Stomach (tissue), 9 donors: ENCODE data around the gene NR5A1. TPM values are rescaled to one million over a fixed set of nuclear protein-coding genes. Genes with fewer than 3 reads are reported as not detected.

Experiments used
- DNase-seq, 2 donors: peaks; one replicate each; pipeline versions ENCODE4 v3.0.0 to v3.0.0-alpha.2; 2013 to 2019
- H3K27ac ChIP-seq, 5 donors: fragments of 200-600 bp in 4 of 5; sonication (generic) in 4 of 5; one replicate each; pipeline ENCODE4 v1.5.1; 2013 to 2019; ENCODE audit warnings: mild to moderate bottlenecking in 1 of 5, moderate library complexity in 1 of 5
- H3K27me3 ChIP-seq, 3 donors: fragments of 200-600 bp; sonication (generic); one replicate each; pipeline ENCODE4 v1.5.1; 2017 to 2019; ENCODE audit warnings: mixed run types in 1 of 3
- H3K36me3 ChIP-seq, 4 donors: fragments of 200-600 bp; sonication (generic); 1 replicate in 3 of 4; 2 replicates in 1 of 4; pipeline ENCODE4 v1.5.1; 2016 to 2019
- H3K4me1 ChIP-seq, 4 donors: fragments of 200-600 bp; sonication (generic); one replicate each; pipeline ENCODE4 v1.5.1; 2016 to 2019
- H3K4me3 ChIP-seq, 4 donors: fragments of 200-600 bp; sonication (generic) in 3 of 4; one replicate each; pipeline ENCODE4 v1.5.1; 2016 to 2019; ENCODE audit warnings: mild to moderate bottlenecking in 1 of 4
- H3K9me3 ChIP-seq, 4 donors: fragments of 200-600 bp; sonication (generic); one replicate each; pipeline ENCODE4 v1.5.1; 2016 to 2019
- EP300 ChIP-seq: sonication (generic); formaldehyde crosslinking; IDR thresholded peaks from one replicate; pipeline ENCODE4 v1.6.1; 2017; ENCODE audit warnings: antibody characterized with exemption
- POLR2A ChIP-seq, 4 donors: fragments of 450-650 bp; IDR thresholded peaks; one replicate each; pipeline ENCODE4 v1.6.1; 2016; ENCODE audit warnings: antibody characterized with exemption in 4 of 4, control low read depth in 2 of 4, mild to moderate bottlenecking in 1 of 4, moderate library complexity in 1 of 4
- POLR2AphosphoS5 ChIP-seq, 3 donors: sonication (generic); formaldehyde crosslinking; IDR thresholded peaks; one replicate each; pipeline ENCODE4 v1.6.1; 2016; ENCODE audit warnings: antibody characterized with exemption in 3 of 3
- WGBS, 5 donors: extraction: QIAGEN DNeasy Blood & Tissue Kit in 3 of 5; methylation state at CpG; one replicate each; pipeline versions ENCODE4 v1.1.5 to v1.1.7; 2013 to 2018; 5-methylcytosine and 5-hydroxymethylcytosine counted together
- intact Hi-C: fragments of 100-400 bp; cut with DNase I; formaldehyde crosslinking; loops from one replicate; pipeline ENCODE4 v1.15.1; 2023; ENCODE audit warnings: low total_unique reads
- polyA plus RNA-seq, 3 donors: library from polyadenylated mRNA; stranded (reverse); fragments of 200-250 nt; gene quantifications; one replicate each; pipeline ENCODE4 v1.2.3, GENCODE V29; 2013
- total RNA-seq, 5 donors: library from RNA; depleted of rRNA; stranded (reverse); fragments of >200 nt; gene quantifications; one replicate each; pipeline versions ENCODE4 v1.1.0 to v1.2.3, GENCODE V29; 2014 to 2016
- TF ChIP-seq, protein P1 (sequence below), 7 experiments: fragments of 450-650 bp in 4 of 7; fragments of 200-600 bp in 3 of 7; sonication (generic) in 3 of 7; IDR thresholded peaks; one replicate each; pipeline ENCODE4 v1.5.1; 2016 to 2019; ENCODE audit warnings: antibody characterized with exemption in 7 of 7, control low read depth in 2 of 7, mild to moderate bottlenecking in 1 of 7
- donor health status: healthy with polysubstance abuse.
- donor health status: Bipolar disorder and iron deficiency.
- donor health status: healthy.

The NR5A1 gene
- total and polyA plus RNA-seq, 8 donors = 0.03 to 2.4 TPM; not detected in 6

DNA sequence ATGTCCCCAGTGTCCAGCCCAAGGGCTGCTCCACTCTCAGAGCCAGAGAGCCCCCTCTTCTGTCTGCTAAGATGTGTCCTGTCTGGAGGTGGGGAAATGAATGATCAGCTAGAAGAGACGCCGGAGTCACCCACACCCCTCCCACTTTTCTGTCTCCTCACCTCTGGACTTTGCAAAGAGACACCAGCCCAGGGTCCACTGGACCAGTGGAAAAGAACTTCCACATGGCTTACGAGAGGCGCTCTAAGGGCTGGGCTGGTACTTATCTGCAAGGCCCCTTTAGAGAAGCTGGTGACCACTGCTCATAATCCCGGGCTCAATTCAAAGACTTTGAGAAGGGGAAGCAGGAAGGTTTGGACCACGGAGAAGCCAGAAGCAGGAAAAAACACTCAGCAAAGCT is 9.2 kb downstream of the NR5A1 start:
- no peaks in the 10 kb centered on the region for H3K9me3 ChIP-seq
- no peak overlapping the region for H3K27ac ChIP-seq
- TF ChIP-seq POLR2AphosphoS5 (IDR thresholded peaks at IDR 0.05) (no peak), EP300 (no peak)
- H3K4me3 ChIP-seq = no peak overlapping the region
- intact Hi-C loops = no loop called here
- H3K4me1 ChIP-seq = peaks cover 0 to 4% (median 2%) of the 10 kb centered on the region in 4 donors
- DNase-seq = no peak
- H3K36me3 ChIP-seq = no peaks in the 10 kb centered on the region
- peaks cover 9 to 83% (median 31%) of the 10 kb centered on the region in 3 donors for H3K27me3 ChIP-seq
- WGBS, 5 donors = 68 to 73% (median 71%) methylated on average over 6 of the region's 6 CpGs

DNA sequence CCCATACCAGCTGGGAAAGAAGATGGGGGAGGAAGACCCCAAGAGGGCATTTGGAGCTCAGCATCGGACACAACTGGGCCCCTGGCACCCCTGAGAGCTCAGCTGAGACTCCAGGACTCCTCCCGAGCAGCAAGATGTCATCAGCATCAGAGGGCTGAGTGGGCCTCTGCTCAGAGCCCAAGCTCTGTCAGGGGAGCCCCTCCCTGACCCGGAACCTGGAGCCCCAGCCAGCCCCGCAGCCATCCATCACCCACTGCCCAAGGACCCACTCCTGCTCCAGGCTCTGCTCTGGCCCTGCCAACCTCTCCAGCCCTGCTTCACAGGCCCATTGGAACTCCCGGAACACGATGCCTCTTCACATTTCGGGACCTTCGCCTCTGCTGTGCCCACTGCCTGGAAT is 9.8 kb downstream of the NR5A1 start:
- Histone ChIP-seq H3K27ac (no peak overlapping the region), H3K4me3 (no peak overlapping the region), H3K36me3 (no peaks in the 10 kb centered on the region), H3K4me1 (no peaks in the 10 kb centered on the region), H3K27me3 (peaks cover 3 to 83% (median 25%) of the 10 kb centered on the region in 3 donors), H3K9me3 (no peaks in the 10 kb centered on the region)
- 87 to 92% (median 89%) methylated on average over 8 of the region's 8 CpGs for WGBS, 5 donors
- intact Hi-C loops = no loop called here
- TF ChIP-seq EP300 (no peak), POLR2A (IDR thresholded peaks at IDR 0.05) (no peak), POLR2AphosphoS5 (IDR thresholded peaks at IDR 0.05) (no peak)
- TF ChIP-seq, protein P1, sequence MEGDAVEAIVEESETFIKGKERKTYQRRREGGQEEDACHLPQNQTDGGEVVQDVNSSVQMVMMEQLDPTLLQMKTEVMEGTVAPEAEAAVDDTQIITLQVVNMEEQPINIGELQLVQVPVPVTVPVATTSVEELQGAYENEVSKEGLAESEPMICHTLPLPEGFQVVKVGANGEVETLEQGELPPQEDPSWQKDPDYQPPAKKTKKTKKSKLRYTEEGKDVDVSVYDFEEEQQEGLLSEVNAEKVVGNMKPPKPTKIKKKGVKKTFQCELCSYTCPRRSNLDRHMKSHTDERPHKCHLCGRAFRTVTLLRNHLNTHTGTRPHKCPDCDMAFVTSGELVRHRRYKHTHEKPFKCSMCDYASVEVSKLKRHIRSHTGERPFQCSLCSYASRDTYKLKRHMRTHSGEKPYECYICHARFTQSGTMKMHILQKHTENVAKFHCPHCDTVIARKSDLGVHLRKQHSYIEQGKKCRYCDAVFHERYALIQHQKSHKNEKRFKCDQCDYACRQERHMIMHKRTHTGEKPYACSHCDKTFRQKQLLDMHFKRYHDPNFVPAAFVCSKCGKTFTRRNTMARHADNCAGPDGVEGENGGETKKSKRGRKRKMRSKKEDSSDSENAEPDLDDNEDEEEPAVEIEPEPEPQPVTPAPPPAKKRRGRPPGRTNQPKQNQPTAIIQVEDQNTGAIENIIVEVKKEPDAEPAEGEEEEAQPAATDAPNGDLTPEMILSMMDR (IDR thresholded peaks at IDR 0.05) = no peak
- DNase-seq = no peak

DNA sequence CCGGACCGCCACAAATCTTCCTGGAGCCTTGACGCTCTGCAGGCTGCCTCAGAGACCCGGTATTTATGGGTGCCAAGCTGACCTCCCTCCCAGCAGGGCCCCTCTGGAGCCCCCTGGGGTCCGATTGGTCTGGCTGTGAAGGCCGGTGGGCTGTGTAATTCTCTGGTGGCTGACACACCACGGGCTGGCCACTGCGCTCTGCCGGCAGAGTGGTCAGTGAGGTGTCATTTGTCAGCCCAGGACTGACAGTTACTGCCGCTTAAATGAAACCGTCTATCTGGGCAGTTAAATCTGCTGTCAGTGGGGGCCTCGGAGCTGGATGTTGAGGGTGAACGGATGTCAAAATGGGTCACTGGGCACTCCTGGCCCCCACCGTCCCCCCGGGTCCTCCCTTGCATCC is 10.7 kb downstream of the NR5A1 start:
- TF ChIP-seq POLR2AphosphoS5 (IDR thresholded peaks at IDR 0.05) (no peak), POLR2A (IDR thresholded peaks at IDR 0.05) (no peak)
- TF ChIP-seq, protein P1 (IDR thresholded peaks at IDR 0.05) = no peak
- H3K4me1 ChIP-seq = no peaks in the 10 kb centered on the region
- H3K36me3 ChIP-seq = no peaks in the 10 kb centered on the region
- H3K27me3 ChIP-seq = peaks cover 0 to 83% (median 15%) of the 10 kb centered on the region in 3 donors
- WGBS, 5 donors = 60 to 75% (median 73%) methylated on average over 11 to 15 of the region's 15 CpGs
- no peak overlapping the region for H3K27ac ChIP-seq
- H3K9me3 ChIP-seq = no peaks in the 10 kb centered on the region
- no peak overlapping the region for H3K4me3 ChIP-seq
- DNase-seq = no peak
- intact Hi-C loops = no loop called here

DNA sequence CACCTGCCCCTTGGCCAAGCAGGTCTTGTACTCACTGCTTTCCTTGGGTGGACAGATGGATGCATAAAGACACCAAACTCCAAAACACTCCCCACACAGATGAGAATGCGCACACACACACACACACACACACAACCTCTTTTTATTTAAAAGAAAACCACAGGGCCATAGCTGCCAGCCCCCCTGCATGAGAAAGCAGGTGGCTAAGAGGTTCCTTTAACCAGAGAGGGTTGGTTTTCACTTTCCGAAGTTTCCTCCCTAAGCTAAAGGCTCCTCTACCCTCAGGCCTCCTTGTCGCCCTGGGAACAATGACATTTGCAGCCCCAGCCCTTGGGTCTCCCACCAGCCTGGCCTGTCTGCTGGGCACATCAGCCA is 11.1 kb downstream of the NR5A1 start:
- TF ChIP-seq POLR2A (IDR thresholded peaks at IDR 0.05) (no peak), EP300 (no peak), POLR2AphosphoS5 (IDR thresholded peaks at IDR 0.05) (no peak)
- TF ChIP-seq, protein P1 (IDR thresholded peaks at IDR 0.05) = no peak
- 73 to 86% (median 81%) methylated on average over 3 of the region's 3 CpGs for WGBS, 5 donors
- Histone ChIP-seq H3K4me3 (no peak overlapping the region), H3K4me1 (no peaks in the 10 kb centered on the region), H3K27me3 (peaks cover 0 to 83% (median 11%) of the 10 kb centered on the region in 3 donors), H3K27ac (no peak overlapping the region), H3K36me3 (no peaks in the 10 kb centered on the region), H3K9me3 (no peaks in the 10 kb centered on the region)
- intact Hi-C loops = no loop called here
- DNase-seq = no peak

DNA sequence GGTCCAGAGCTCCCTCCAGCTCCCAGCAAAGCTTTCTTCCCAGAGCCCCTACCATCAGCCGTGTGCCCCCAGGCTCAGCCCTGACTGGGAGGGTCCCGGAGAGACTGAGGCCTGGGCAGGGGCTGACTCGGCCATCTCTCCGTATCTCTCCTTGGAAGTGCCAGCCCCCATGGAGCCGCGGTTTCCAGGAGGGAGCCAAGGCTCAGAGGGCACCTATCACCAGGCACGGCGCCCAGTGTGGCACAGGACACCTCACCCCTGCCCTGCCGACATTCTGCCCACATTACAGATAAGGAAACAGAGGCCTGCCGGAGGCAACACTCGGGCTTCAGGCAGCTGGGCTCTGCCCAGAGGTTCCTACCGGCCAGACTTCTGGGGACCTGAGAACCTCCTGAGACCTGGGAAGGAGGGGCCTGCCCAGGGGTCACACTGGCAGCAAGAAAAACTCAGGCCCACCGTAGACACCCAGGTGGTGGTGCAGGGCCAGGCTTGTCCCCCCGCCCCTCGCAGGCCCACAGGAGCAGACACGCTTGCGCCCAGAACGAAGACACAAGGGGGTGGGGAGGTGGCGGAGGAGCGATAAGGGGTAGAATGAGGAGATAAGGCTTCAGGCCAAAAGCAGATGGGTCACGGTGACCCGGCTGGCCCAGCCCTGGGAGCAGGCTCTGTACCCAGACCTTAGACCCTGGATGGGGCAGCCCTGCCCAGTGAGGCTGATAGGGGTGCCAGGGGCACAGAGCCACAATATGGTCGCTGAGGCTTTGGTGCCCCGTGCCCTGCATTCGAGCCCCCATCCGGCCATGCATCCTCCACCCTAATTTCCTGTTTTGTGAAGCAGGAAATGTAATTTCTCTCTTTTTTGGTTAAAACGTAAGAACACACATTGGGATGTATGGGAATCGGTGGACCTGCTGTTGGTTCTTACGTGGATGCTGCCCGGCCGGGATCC is 11.8 kb downstream of the NR5A1 start:
- Histone ChIP-seq H3K36me3 (no peaks in the 10 kb centered on the region), H3K9me3 (no peaks in the 10 kb centered on the region), H3K27me3 (peaks cover 0 to 83% (median 7%) of the 10 kb centered on the region in 3 donors), H3K27ac (no peak overlapping the region), H3K4me1 (no peaks in the 10 kb centered on the region), H3K4me3 (no peak overlapping the region)
- intact Hi-C loops = no loop called here
- DNase-seq = no peak
- TF ChIP-seq POLR2AphosphoS5 (IDR thresholded peaks at IDR 0.05) (no peak), EP300 (no peak), POLR2A (IDR thresholded peaks at IDR 0.05) (no peak)
- TF ChIP-seq, protein P1 (IDR thresholded peaks at IDR 0.05) = no peak
- WGBS, 5 donors = 59 to 68% (median 67%) methylated on average over 27 to 31 of the region's 31 CpGs
